ENCODE data around the gene TOGARAM2. TPM values are rescaled to one million over a fixed set of nuclear protein-coding genes. Genes with fewer than 3 reads are reported as not detected.

Gene TOGARAM2
- total and polyA plus RNA-seq, 10 of the 15 experiments (the other 5 are each of a cell fraction or from before 2014, with no cell fraction given): 0.01 to 0.06 (median 0.03) TPM; not detected in 7

DNA sequence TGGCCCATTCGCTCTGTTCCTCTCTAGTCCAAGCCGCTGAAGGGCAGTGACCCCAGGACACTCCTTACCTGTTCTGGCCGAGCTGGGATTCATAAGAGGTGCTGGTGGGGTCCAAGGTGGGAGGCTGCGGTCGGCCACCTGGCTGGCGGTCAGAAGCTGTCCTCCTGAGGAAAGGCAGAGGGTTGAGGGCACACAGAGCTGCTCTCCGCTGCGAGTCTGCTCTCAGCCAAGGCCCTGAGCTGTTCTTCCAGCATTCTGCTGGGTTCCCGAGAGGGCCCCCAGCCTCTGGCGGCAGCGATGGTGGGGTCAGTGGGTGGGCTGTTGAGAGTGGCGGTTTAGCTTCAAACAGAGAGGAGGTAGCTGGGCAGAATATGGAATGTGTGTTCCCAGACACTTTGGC, 89.4 kb downstream of the TOGARAM2 start:
- Histone ChIP-seq H3K4me1 (ENCODE audit: control insufficient read depth, insufficient read depth, low read length) (peaks cover 3% of the 10 kb centered on the region; the same call in 1 of the 2 replicates), H3K4me3 (no peak overlapping the region), H3K4me2 (ENCODE audit: control insufficient read depth, insufficient read depth) (no peak overlapping the region), H3K27ac (ENCODE audit: control insufficient read depth, insufficient read depth) (no peak overlapping the region), H3K36me3 (ENCODE audit: control insufficient read depth in 2 of 2, insufficient read depth in 2 of 2, low read length in 1 of 2) (no peaks in the 10 kb centered on the region), H3K27me3 (replicated peaks in 1 of 2; ENCODE audit: control insufficient read depth in 2 of 2, insufficient read depth in 2 of 2, low read length in 1 of 2) (no peaks in the 10 kb centered on the region), H3K79me2 (ENCODE audit: control insufficient read depth, insufficient read depth, low read length) (no peaks in the 10 kb centered on the region), H3K9ac (ENCODE audit: control insufficient read depth, insufficient read depth, low read length) (no peak overlapping the region), H3K9me3 (replicated peaks; ENCODE audit: control insufficient read depth, insufficient read depth, low read length) (no peaks in the 10 kb centered on the region), H4K20me1 (ENCODE audit: control insufficient read depth, insufficient read depth) (no peaks in the 10 kb centered on the region), H2AFZ (ENCODE audit: control insufficient read depth, low read depth, low read length) (no peak overlapping the region)
- intact Hi-C loops (cut with micrococcal nuclease; ENCODE audit: unreplicated experiment) (loop anchor here (5.0 kb wide), 1 partner anchor 42 kb away; no protein-coding TSS in a partner anchor), in situ Hi-C loops (cut with MboI) (no loop called here)
- ATAC-seq (no peak), FAIRE-seq (no peak), DNase-seq (ENCODE audit: low read depth, low spot score) (no peak)
- SMC1A ChIA-PET (ENCODE audit: uncharacterized antibody, unreplicated experiment): interaction anchor here (0.8 kb wide), 1 partner anchor 47 kb away, joined by 3 read pairs; no protein-coding TSS in a partner anchor
- POLR2A ChIA-PET: interaction anchor here (0.7 kb wide), 1 partner anchor 46 kb away, joined by 3 read pairs; no protein-coding TSS in a partner anchor
- no peak for TF ChIP-seq KAT2A (conservative IDR thresholded peaks at IDR 0.05; ENCODE audit: control insufficient read depth, low read depth, low read length)
- TF ChIP-seq NFYB (IDR thresholded peaks at IDR 0.05; ENCODE audit: insufficient read depth, low read depth, low read length): no peak
- TF ChIP-seq SMC3 (IDR thresholded peaks at IDR 0.05; ENCODE audit: borderline replicate concordance, low read length): no peak
- no peak for TF ChIP-seq BCLAF1 (IDR thresholded peaks at IDR 0.05)
- TF ChIP-seq RFX5 (IDR thresholded peaks at IDR 0.05; ENCODE audit: low read depth, low read length): no peak
- TF ChIP-seq, protein P1, sequence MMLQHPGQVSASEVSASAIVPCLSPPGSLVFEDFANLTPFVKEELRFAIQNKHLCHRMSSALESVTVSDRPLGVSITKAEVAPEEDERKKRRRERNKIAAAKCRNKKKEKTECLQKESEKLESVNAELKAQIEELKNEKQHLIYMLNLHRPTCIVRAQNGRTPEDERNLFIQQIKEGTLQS (IDR thresholded peaks at IDR 0.05; ENCODE audit: borderline replicate concordance, extremely low read depth, low read depth, low read length): no peak
- TF ChIP-seq IKZF2 (IDR thresholded peaks at IDR 0.05): no peak
- no peak for TF ChIP-seq SRF (IDR thresholded peaks at IDR 0.05; ENCODE audit: low read depth in 2 of 2, low read length in 2 of 2)
- TF ChIP-seq POLR2AphosphoS2 (IDR thresholded peaks at IDR 0.05; ENCODE audit: low read depth, low read length): no peak
- TF ChIP-seq POLR2AphosphoS5 (IDR thresholded peaks at IDR 0.05; ENCODE audit: low read length): no peak
- TF ChIP-seq SREBF2 (IDR thresholded peaks at IDR 0.05; ENCODE audit: low read length): no peak
- no peak for TF ChIP-seq TAF1 (IDR thresholded peaks at IDR 0.05; ENCODE audit: borderline replicate concordance, low read depth, low read length)
- TF ChIP-seq HCFC1 (IDR thresholded peaks at IDR 0.05; ENCODE audit: low read length): no peak
- no peak for TF ChIP-seq BRCA1 (IDR thresholded peaks at IDR 0.05; ENCODE audit: low read depth, low read length)
- no peak for TF ChIP-seq SUPT20H (IDR thresholded peaks at IDR 0.05; ENCODE audit: borderline replicate concordance, control insufficient read depth, low read depth, low read length)
- no peak for TF ChIP-seq HDAC2 (IDR thresholded peaks at IDR 0.05)
- BruUV-seq (replicated peaks): no TSS peak
- 74% methylated on average over 12 of the region's 12 CpGs for WGBS (ENCODE audit: insufficient coverage, insufficient replicate concordance, low lambda C conversion rate, missing lambda C conversion rate)
- RAD21 ChIA-PET (ENCODE audit: unreplicated experiment): no interaction called here
- CTCF ChIA-PET: no interaction called here
